Endothelial cell of umbilical vein (primary cell): ENCODE data around the gene TMEM254. TPM values are rescaled to one million over a fixed set of nuclear protein-coding genes. Genes with fewer than 3 reads are reported as not detected.
"Not testable (repeated sequence)": the region's sequence is repeated elsewhere in the genome, so short reads cannot be mapped to it uniquely, and the experiment has no call there.

Experiments
- BruUV-seq: library from RNA; stranded (reverse); fragments of 400-500 nt; replicated peaks from 2 replicates; lab custom pipeline; 2021; lab: Mats Ljungman, UMichigan
- CTCF ChIA-PET: fragments of 300-600, 350-600 bp; sonication (Branson Sonifier 250); formaldehyde crosslinking; loops from one replicate; lab custom pipeline; 2021; ENCODE audit warnings: antibody characterized with exemption, inconsistent platforms; lab: Charles Lee
- POLR2A ChIA-PET: fragments of 300-600, 350-600 bp; sonication (Branson Sonifier 250); formaldehyde crosslinking; loops from one replicate; lab custom pipeline; 2021; ENCODE audit warnings: antibody characterized with exemption, inconsistent platforms; lab: Charles Lee
- DNase-seq: peaks from one replicate; pipeline ENCODE4 v3.0.0-alpha.2; 2011; ENCODE audit warnings: low read depth, low spot score
- FAIRE-seq: peaks from 2 replicates; lab custom pipeline; 2011; peaks lifted over from hg19 to GRCh38; lab: Jason Lieb, UNC
- H2AFZ ChIP-seq: 2 replicates; pipeline ENCODE4 v1.6.0; 2012; ENCODE audit warnings: low read depth, low read length, control low read depth, inconsistent platforms
- H3K27ac ChIP-seq: 2 replicates; pipeline ENCODE4 v1.5.1; 2011; ENCODE audit warnings: low read depth, mild to moderate bottlenecking, control low read depth, low read length, moderate library complexity; ENCODE audit not compliant: insufficient read depth
- H3K27me3 ChIP-seq, 2 experiments: 2 replicates each; pipeline versions ENCODE4 v1.6.0 to v1.6.1; 2011; ENCODE audit warnings: low read length in 2 of 2, mixed read lengths in 1 of 2; ENCODE audit not compliant: control insufficient read depth in 2 of 2, insufficient read depth in 2 of 2
- H3K36me3 ChIP-seq, 2 experiments: 2 replicates in 1 of 2; 3 replicates in 1 of 2; pipeline ENCODE4 v1.5.1; 2011; ENCODE audit warnings: low read length in 2 of 2, mild to moderate bottlenecking in 1 of 2, moderate library complexity in 1 of 2; ENCODE audit not compliant: control insufficient read depth in 2 of 2, insufficient read depth in 2 of 2; ENCODE audit errors: extremely low read depth in 1 of 2
- H3K4me1 ChIP-seq: 3 replicates; pipeline ENCODE4 v1.5.1; 2011; ENCODE audit warnings: mild to moderate bottlenecking, low read length; ENCODE audit not compliant: control insufficient read depth, insufficient read depth; ENCODE audit errors: extremely low read depth
- H3K4me2 ChIP-seq: 2 replicates; pipeline ENCODE4 v1.6.1; 2011; ENCODE audit warnings: low read length, control low read depth, mixed read lengths; ENCODE audit not compliant: insufficient read depth
- H3K4me3 ChIP-seq, 3 experiments: fragments of 200-600 bp in 1 of 3; sonication (generic), shearing (Covaris generic) in 1 of 3; replicated peaks in 1 of 3; 2 replicates each; pipeline ENCODE4 v1.5.1; 2011 to 2016; ENCODE audit warnings: control low read depth in 3 of 3, low read length in 3 of 3, mild to moderate bottlenecking in 2 of 3, inconsistent platforms in 1 of 3, low read depth in 1 of 3, moderate library complexity in 1 of 3; ENCODE audit not compliant: insufficient read depth in 1 of 3
- H3K79me2 ChIP-seq: 2 replicates; pipeline ENCODE4 v1.6.0; 2012; ENCODE audit warnings: low read length, inconsistent platforms; ENCODE audit not compliant: control insufficient read depth, insufficient read depth
- H3K9ac ChIP-seq: replicated peaks from 2 replicates; pipeline ENCODE3; 2011; ENCODE audit warnings: low read length, control low read depth; ENCODE audit not compliant: insufficient read depth; ENCODE audit errors: extremely low read depth
- H3K9me1 ChIP-seq: replicated peaks from 3 replicates; pipeline ENCODE4 v1.6.0; 2011; ENCODE audit warnings: mild to moderate bottlenecking, low read length; ENCODE audit not compliant: control insufficient read depth, insufficient read depth; ENCODE audit errors: extremely low read depth
- H3K9me3 ChIP-seq: replicated peaks from 2 replicates; pipeline ENCODE4 v1.5.1; 2012; ENCODE audit warnings: low read length, inconsistent platforms; ENCODE audit not compliant: control insufficient read depth, insufficient read depth
- H4K20me1 ChIP-seq: replicated peaks from 2 replicates; pipeline ENCODE3; 2011; ENCODE audit warnings: mild to moderate bottlenecking, low read length; ENCODE audit not compliant: control insufficient read depth, insufficient read depth; ENCODE audit errors: extremely low read depth
- JUN ChIP-seq: IDR thresholded peaks from 2 replicates; pipeline ENCODE4 v1.6.1; 2011; ENCODE audit warnings: borderline replicate concordance, low read depth; ENCODE audit not compliant: insufficient read length, insufficient read depth
- MYC ChIP-seq: IDR thresholded peaks from one replicate; pipeline ENCODE4 v1.6.1; 2011; ENCODE audit warnings: mild to moderate bottlenecking, low read depth, low read length
- POLR2A ChIP-seq: IDR thresholded peaks from 2 replicates; pipeline ENCODE4 v1.6.1; 2012; ENCODE audit warnings: low read depth, mild to moderate bottlenecking, control low read depth, low read length
- dilution Hi-C: fragments of 300-500 bp; cut with MboI; formaldehyde crosslinking; loops from one replicate; pipeline ENCODE4 v1.15.0; 2019; ENCODE audit warnings: low sequenced_read_pairs; ENCODE audit not compliant: extremely low pct_ligation_motif_present
- intact Hi-C: fragments of 100-400 bp; cut with micrococcal nuclease; formaldehyde crosslinking; loops from one replicate; pipeline ENCODE4 v1.10.0; 2022
- polyA plus RNA-seq, 4 experiments: library from polyadenylated mRNA; depleted of rRNA in 3 of 4; stranded (reverse) in 3 of 4; unstranded in 1 of 4; fragments of >200 nt; gene quantifications; 2 replicates each; pipeline versions ENCODE4 v1.2.1 to v1.2.3, GENCODE V29; 2011 to 2012; ENCODE audit warnings: missing spikeins in 1 of 4
- total RNA-seq: library from RNA; stranded (reverse); gene quantifications from 2 replicates; pipeline ENCODE4 v1.2.3, GENCODE V29; 2021

The TMEM254 gene
- total and polyA plus RNA-seq, 2 donors (not counting 3 experiments of a cell fraction or from before 2014, with no cell fraction given): 10.1 to 13.4 TPM

GRCh38 chr10:80133206-80133605, 54.7 kb downstream of the TMEM254 start:
- dilution Hi-C loops (no loop called here), intact Hi-C loops (loop anchor here (5.0 kb wide), 1 partner anchor 76 kb away; no protein-coding TSS in a partner anchor)

DNA sequence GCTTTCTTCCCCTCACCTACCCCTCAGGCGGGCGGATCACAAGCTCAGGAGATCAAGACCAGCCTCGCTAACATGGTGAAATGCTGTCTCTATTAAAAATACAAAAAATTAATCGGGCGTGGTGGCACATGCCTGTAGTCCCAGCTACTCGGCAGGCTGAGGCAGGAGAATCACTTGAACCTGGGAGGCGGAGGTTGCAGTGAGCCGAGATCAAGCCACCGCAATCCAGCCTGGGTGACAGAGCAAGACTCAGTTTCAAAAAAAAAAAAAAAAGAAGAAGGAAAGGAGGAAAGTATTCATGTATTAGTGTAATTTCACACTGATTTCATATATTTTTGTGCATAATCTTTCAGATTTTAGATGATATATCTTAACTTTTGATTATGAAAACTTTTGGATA, 55.2 kb downstream of the TMEM254 start:
- H3K4me2 ChIP-seq, H3K79me2 ChIP-seq, dilution Hi-C loops, DNase-seq, H3K9me3 ChIP-seq, H3K9ac ChIP-seq, H4K20me1 ChIP-seq, H3K9me1 ChIP-seq, BruUV-seq, H3K4me3 ChIP-seq, FAIRE-seq, H3K4me1 ChIP-seq, H3K36me3 ChIP-seq, H3K27ac ChIP-seq, H2AFZ ChIP-seq, H3K27me3 ChIP-seq: not testable (repeated sequence)
- ChIA-PET POLR2A (interaction anchor here (0.5 kb wide), 1 partner anchor 65 kb away, joined by 6 read pairs; no protein-coding TSS in a partner anchor), CTCF (interaction anchor here (1.0 to 4.2 kb wide), 3 partner anchors 10 to 89 kb away, joined by 3 to 17 read pairs (median 7); no protein-coding TSS in a partner anchor)
- intact Hi-C loops: loop anchor here (5.0 kb wide), 1 partner anchor 76 kb away; no protein-coding TSS in a partner anchor

More at GRCh38 chr10:80133206-80133605, 54.7 kb downstream of the TMEM254 start:
- H3K27me3 ChIP-seq: peaks cover 0 to 2% of the 10 kb centered on the region in 2 experiments
- no peaks in the 10 kb centered on the region for H4K20me1 ChIP-seq
- no peak overlapping the region for H3K9ac ChIP-seq
- H3K27ac ChIP-seq: no peak overlapping the region
- CTCF ChIA-PET: interaction anchor here (1.0 to 4.2 kb wide), 3 partner anchors 11 to 89 kb away, joined by 3 to 17 read pairs (median 7); no protein-coding TSS in a partner anchor
- no TSS peak for BruUV-seq
- TF ChIP-seq MYC (no peak), POLR2A (no peak), JUN (no peak)
- DNase-seq: no peak
- FAIRE-seq: no peak
- H3K4me3 ChIP-seq: peak overlapping the region in 1 of 3 experiments; percentile 58
- no peaks in the 10 kb centered on the region for H3K9me1 ChIP-seq
- peaks cover 10% of the 10 kb centered on the region for H3K4me1 ChIP-seq
- no peaks in the 10 kb centered on the region for H3K79me2 ChIP-seq
- POLR2A ChIA-PET: interaction anchor here (0.5 kb wide), 1 partner anchor 66 kb away, joined by 6 read pairs; no protein-coding TSS in a partner anchor
- H3K36me3 ChIP-seq: no peaks in the 10 kb centered on the region
- H3K4me2 ChIP-seq: peak overlapping the region; percentile 79
- no peaks in the 10 kb centered on the region for H3K9me3 ChIP-seq
- peak overlapping the region; percentile 98 for H2AFZ ChIP-seq
